Measurements from ENCODE around the gene MEIOSIN.
"Not testable (repeated sequence)": the region's sequence is repeated elsewhere in the genome, so short reads cannot be mapped to it uniquely, and the experiment has no call there.

The MEIOSIN gene

DNA sequence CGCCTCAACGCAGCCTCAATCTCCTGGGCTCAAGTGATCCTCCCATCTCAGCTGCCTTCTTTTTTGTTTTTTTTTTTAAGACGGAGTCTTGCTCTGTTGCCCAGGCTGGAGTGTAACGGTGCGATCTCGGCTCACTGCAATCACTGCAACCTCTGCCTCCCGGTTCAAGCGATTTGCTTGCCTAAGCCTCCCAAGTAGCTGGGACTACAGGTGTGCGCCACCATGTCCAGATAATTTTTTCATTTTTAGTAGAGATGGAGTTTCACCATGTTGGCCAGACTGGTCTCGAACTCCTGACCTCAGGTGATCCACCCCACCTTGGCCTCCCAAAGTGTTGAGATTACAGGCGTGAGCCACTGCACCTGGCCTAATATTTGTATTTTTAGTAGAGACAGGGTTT is 13.2 kb upstream of the MEIOSIN start:
- not testable (repeated sequence) for DNase-seq (ENCODE audit: low read depth)

DNA sequence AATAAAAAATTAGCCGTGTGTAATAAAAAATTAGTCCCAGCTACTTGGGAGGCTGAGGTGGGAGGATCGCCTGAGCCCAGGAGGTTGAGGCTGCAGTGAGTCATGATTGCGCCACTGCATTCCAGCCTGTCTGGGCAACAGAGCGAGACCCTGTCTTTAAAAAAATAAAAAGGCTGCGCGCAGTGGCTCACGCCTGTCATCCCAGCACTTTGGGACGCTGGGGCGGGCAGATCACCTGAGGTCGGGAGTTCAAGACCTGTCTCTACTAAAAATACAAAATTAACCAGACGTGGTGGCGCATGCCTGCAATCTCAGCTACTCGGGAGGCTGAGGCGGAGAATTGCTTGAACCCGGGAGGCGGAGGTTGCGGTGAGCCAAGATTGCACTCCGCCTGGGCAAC is 4.6 kb upstream of the MEIOSIN start:
- DNase-seq (ENCODE audit: low read depth): not testable (repeated sequence)

DNA sequence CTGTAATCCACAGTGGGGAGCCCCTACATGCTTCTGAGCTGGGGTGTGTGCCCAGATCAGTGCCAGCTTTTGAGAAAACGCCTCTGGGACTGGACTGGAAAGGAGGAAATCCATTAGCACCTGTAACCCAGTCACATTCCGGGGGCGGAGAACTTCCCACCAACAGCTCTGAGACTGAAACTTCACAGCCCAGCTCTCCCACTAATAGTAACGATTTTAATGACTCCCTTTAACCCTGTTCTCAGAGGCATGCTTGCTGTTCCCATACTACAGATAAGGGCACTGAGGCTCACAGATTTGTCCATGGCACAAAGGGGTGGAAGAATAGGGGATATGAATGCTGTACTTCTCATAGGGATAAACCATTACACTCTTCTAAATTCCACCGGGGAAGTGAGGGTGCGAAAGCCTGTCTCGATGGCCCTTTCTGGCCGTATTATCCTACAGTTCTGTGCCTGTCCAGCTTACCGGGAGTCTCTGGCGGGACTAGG is 3.4 kb upstream of the MEIOSIN start:
- DNase-seq (ENCODE audit: low read depth): no peak

DNA sequence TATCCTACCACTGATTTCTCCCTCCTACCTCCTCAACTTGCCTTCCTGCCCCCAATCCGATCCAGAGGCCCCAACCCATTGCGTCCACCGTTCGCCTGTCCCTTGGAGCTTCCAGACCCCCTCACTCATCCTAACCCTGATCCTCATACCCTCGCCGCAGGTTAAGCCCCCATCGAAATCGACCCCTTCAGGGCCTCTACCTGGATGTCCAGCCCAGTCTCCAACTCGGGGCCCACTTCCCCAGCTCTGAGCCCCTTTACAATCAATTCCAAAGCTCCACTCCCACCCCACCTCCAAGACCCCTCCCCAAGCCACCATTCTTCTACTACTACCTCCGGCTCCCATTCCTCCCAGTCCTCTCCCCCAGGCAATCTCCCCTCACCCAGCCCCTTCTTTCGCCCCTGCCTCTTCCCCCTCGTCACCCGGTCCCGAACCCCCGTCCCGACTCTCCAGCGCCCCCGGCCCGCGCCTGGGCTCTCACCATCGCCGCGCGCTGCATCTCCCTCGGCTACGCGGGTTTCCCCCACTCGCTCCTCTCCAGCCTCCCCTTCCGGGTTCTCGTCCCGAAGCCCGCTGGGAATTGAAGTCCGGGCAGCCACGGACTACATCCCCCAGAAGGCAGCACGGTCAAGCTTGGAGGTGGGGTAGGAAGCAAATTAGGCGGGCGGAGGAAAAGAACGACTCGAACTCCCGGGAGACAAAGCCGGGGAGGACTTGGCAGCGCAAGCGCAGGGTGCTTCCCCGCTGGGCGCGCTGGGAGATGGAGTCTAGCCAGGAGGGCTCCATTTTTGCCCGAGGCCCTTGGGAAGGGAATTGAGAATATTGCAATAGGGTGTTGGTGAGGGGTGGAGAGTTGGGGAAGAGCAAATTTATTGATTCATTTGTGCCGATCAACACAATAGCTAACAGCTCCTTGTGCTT is 2.6 kb upstream of the MEIOSIN start, which contains the start of gene FBXO46:
Gene FBXO46 (minus strand): TSS at position 529 of the 921 bp plus-strand sequence. CDS start 17,401 bp downstream, outside the sequence.
- peak; percentile 99 for DNase-seq (ENCODE audit: low read depth)

- DNase-seq (ENCODE audit: low read depth): no peak
Observed at GRCh38 chr19:45739498-45740439, 6.5 kb downstream of the MEIOSIN start.

DNA sequence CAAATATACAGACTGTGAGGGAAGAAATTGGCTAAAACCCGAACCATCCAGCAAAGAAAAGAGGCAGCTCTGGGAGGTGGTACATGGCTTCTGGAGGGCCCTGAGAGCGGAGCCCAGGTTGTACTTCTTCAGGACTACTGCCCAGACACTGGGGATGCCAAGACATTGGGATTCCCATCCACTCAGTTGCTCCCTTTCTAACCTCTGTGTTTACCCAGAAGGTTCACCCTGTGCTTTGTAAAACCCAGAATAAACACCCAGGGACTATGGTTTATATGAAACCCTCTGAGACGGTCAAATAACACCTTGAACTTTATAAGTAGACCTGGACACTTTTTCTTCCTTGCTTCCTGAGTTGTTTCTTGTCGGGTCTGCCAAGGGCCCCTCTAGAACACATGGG is 9.7 kb downstream of the MEIOSIN start:
- no peak for DNase-seq (ENCODE audit: low read depth)

DNA sequence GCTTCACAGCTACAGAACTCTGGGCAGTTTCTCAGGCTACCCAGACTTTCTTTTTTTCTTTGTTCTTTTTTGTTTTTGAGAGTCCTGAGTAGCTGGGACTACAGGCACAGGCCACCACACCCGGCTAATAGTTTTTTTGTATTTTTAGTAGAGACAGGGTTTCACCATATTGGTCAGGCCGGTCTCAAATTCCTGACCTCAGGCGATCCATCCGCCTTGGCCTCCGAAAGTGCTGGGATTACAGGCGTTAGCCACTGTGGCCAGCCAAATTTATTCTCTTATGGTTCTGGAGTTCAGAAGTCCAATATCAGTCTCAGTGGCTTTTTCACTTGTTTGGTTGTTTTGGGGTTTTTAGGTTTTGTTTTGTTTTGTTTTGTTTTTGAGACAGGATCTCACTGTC is 12.4 kb downstream of the MEIOSIN start:
- DNase-seq (ENCODE audit: low read depth): no peak

- DNase-seq (ENCODE audit: low read depth): no peak
Observed at GRCh38 chr19:45746866-45747265, 13.6 kb downstream of the MEIOSIN start.

GRCh38 chr19:45747513-45747912 is 14.3 kb downstream of the MEIOSIN start:
- no peak for DNase-seq (ENCODE audit: low read depth)

DNA sequence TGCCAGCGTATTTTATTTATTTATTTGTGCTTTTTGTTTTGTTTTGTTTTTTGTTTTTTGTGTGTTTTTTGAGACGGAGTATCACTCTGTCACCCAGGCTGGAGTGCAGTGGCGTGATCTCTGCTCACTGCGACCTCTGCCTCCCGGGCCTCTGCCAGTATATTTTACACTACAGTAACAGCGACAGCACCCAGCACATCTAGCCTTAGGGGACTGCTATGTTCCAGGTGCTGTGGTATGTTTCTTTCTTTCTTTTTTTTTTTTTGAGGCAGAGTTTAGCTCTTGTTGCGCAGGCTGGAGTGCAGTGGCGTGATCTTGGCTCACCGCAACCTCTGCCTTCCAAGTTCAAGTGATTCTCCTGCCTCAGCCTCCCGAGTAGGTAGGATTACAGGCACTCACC is 18.2 kb downstream of the MEIOSIN start:
- not testable (repeated sequence) for DNase-seq (ENCODE audit: low read depth)

GRCh38 chr19:45752639-45753038 is 19.4 kb downstream of the MEIOSIN start:
- no peak for DNase-seq (ENCODE audit: low read depth)

DNA sequence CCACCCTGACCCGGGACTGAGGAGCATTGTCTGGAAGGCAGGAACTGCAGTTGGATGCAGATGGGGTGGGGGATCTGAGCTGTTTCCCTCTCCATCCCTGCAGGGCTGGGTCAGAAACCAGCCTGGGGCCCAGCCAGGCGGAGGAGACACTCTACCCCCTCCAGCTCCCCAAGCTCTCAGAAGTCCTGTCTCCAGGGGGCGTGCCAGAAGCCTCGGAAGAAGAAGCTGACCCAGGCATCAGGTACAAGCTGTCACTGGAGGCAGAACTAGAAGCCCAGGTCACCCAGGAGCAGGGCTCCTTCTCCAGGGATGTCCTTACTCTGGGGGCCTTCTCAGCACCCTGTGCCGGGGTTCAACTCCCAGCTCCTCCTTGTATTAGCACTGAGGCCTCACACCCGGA is 20.3 kb downstream of the MEIOSIN start:
- DNase-seq (ENCODE audit: low read depth): no peak

- no peak for DNase-seq (ENCODE audit: low read depth)
Observed at GRCh38 chr19:45754323-45754722, 21.1 kb downstream of the MEIOSIN start.

GRCh38 chr19:45757695-45758094 is 24.5 kb downstream of the MEIOSIN start:
- no peak for DNase-seq (ENCODE audit: low read depth)

DNA sequence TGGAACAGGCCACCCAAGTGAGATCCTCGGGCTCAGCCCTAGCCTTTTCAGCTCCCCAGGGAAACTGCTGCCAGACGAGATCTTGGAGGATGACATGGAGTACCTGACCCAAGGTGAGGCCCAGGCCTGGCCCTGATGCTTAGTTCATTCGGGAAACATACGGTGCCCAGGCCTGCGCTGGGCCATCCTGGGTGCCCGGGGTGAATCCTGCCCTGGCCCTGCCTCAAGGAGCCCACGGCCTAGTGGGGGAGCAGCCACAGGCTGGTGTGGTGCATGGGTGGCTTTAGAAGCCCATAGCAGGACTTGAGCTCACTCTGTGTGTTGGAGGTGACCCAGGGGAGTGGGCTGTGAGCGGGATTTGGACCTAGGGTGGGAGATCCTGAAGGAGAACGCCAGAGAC is 25.7 kb downstream of the MEIOSIN start:
- no peak for DNase-seq (ENCODE audit: low read depth)

DNA sequence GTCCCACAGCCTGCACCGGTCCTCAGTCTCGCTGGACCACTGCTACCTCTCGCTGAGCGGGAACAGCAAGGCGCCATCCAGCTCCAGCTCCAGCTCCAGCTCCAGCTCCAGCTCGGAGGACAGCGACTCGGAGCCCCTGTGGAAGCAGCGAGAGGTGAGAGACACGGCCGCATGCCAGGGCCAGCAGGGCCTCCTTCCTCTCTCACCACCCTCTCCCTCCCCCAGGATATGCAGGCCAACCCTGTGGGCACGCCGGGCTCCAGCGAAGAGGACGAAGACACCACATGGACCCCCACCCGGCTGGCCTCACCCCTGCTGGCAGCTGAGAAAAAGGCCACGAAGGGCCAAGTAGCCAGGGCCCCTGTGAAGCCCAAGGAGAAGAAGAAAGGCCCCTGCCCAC is 28.5 kb downstream of the MEIOSIN start:
- no peak for DNase-seq (ENCODE audit: low read depth)

GRCh38 chr19:45762870-45763631 is 29.8 kb downstream of the MEIOSIN start:
- no peak for DNase-seq (ENCODE audit: low read depth)

GRCh38 chr19:45763691-45764294 is 30.6 kb downstream of the MEIOSIN start:
- DNase-seq (ENCODE audit: low read depth): no peak

GRCh38 chr19:45764475-45764874 is 31.2 kb downstream of the MEIOSIN start:
- DNase-seq (ENCODE audit: low read depth): no peak

- DNase-seq (ENCODE audit: low read depth): no peak
Observed at GRCh38 chr19:45764945-45765701, 31.9 kb downstream of the MEIOSIN start.

Measured in fibroblast of gingiva (primary cell).